Nephron (organoid): ENCODE data around the gene SMIM35.

Experiments
- H3K27ac Mint-ChIP-seq, 3 experiments: 2 replicates each; pipeline ENCODE4 v1.8.0; 2020; ENCODE audit warnings: mixed read lengths in 3 of 3, mild to moderate bottlenecking in 2 of 3, moderate library complexity in 1 of 3
- H3K27me3 Mint-ChIP-seq: 2 replicates; pipeline ENCODE4 v1.8.0; 2021; ENCODE audit warnings: low read depth, mild to moderate bottlenecking, moderate library complexity, mixed read lengths
- H3K36me3 Mint-ChIP-seq: 2 replicates; pipeline ENCODE4 v1.8.0; 2020; ENCODE audit warnings: low read depth, mixed read lengths
- H3K4me1 Mint-ChIP-seq: 2 replicates; pipeline ENCODE4 v1.8.0; 2020; ENCODE audit warnings: mixed read lengths
- H3K4me3 Mint-ChIP-seq, 3 experiments: 2 replicates each; pipeline ENCODE4 v1.8.0; 2020; ENCODE audit warnings: mild to moderate bottlenecking in 3 of 3, mixed read lengths in 3 of 3, moderate library complexity in 2 of 3
- H3K9me3 Mint-ChIP-seq: 2 replicates; pipeline ENCODE4 v1.8.0; 2020; ENCODE audit warnings: mixed read lengths
- CTCF ChIP-seq, 3 experiments: fragments of 200-600 bp; sonication (generic); IDR thresholded peaks; one replicate each; pipeline ENCODE4 v1.5.0; 2021; ENCODE audit warnings: antibody characterized with exemption in 3 of 3; ENCODE audit not compliant: unreplicated experiment in 3 of 3

Gene SMIM35

GRCh38 chr11:118132385-118133151 lies 45.8 kb upstream of the SMIM35 start:
- H3K4me1 Mint-ChIP-seq: peaks cover 32% of the 10 kb centered on the region
- TF ChIP-seq CTCF (IDR thresholded peaks at IDR 0.05; ENCODE audit: unreplicated experiment in 3 of 3): no peak
- no peaks in the 10 kb centered on the region for H3K36me3 Mint-ChIP-seq
- H3K27ac Mint-ChIP-seq: no peak overlapping the region
- no peaks in the 10 kb centered on the region for H3K9me3 Mint-ChIP-seq
- no peak overlapping the region for H3K4me3 Mint-ChIP-seq
- peaks cover 10% of the 10 kb centered on the region for H3K27me3 Mint-ChIP-seq

GRCh38 chr11:118129471-118130172 lies 42.9 kb upstream of the SMIM35 start:
- Mint-ChIP-seq H3K4me3 (peak overlapping the region; percentile 3 to 10 (median 4)), H3K27ac (peak overlapping the region; percentile 98 to 99 (median 99)), H3K36me3 (no peaks in the 10 kb centered on the region), H3K4me1 (peaks cover 42% of the 10 kb centered on the region), H3K27me3 (peaks cover under 1% of the 10 kb centered on the region), H3K9me3 (no peaks in the 10 kb centered on the region)
- no peak for TF ChIP-seq CTCF (IDR thresholded peaks at IDR 0.05; ENCODE audit: unreplicated experiment in 3 of 3)

- H3K27me3 Mint-ChIP-seq: no peaks in the 10 kb centered on the region
- H3K4me1 Mint-ChIP-seq: peaks cover 42% of the 10 kb centered on the region
- H3K9me3 Mint-ChIP-seq: no peaks in the 10 kb centered on the region
- H3K4me3 Mint-ChIP-seq: peak overlapping the region; percentile 55 to 58 (median 55)
- peak overlapping the region; percentile 98 to 99 (median 99) for H3K27ac Mint-ChIP-seq
- TF ChIP-seq CTCF (IDR thresholded peaks at IDR 0.05; ENCODE audit: unreplicated experiment in 3 of 3): no peak
- H3K36me3 Mint-ChIP-seq: no peaks in the 10 kb centered on the region
These were observed 42.1 kb upstream of the SMIM35 start for GRCh38 chr11:118128721-118129470.

- TF ChIP-seq CTCF (IDR thresholded peaks at IDR 0.05; ENCODE audit: unreplicated experiment in 3 of 3): no peak
- no peaks in the 10 kb centered on the region for H3K9me3 Mint-ChIP-seq
- H3K27me3 Mint-ChIP-seq: no peaks in the 10 kb centered on the region
- H3K4me3 Mint-ChIP-seq: peak overlapping the region; percentile 55 to 58 (median 55)
- H3K4me1 Mint-ChIP-seq: peaks cover 42% of the 10 kb centered on the region
- H3K36me3 Mint-ChIP-seq: no peaks in the 10 kb centered on the region
- H3K27ac Mint-ChIP-seq: peak overlapping the region; percentile 98 to 99 (median 99)
These were observed 41.5 kb upstream of the SMIM35 start for GRCh38 chr11:118128310-118128709.

GRCh38 chr11:118126082-118126838 lies 39.5 kb upstream of the SMIM35 start:
- Mint-ChIP-seq H3K27me3 (peaks cover 3% of the 10 kb centered on the region), H3K27ac (peak overlapping the region; percentile 17 to 90 (median 85)), H3K4me3 (peak overlapping the region in 2 of 3 experiments; percentile 1 to 15), H3K4me1 (peaks cover 39% of the 10 kb centered on the region), H3K36me3 (peaks cover 4% of the 10 kb centered on the region), H3K9me3 (no peaks in the 10 kb centered on the region)
- no peak for TF ChIP-seq CTCF (IDR thresholded peaks at IDR 0.05; ENCODE audit: unreplicated experiment in 3 of 3)
